Measurements from ENCODE around the gene GALNT10.

DNA sequence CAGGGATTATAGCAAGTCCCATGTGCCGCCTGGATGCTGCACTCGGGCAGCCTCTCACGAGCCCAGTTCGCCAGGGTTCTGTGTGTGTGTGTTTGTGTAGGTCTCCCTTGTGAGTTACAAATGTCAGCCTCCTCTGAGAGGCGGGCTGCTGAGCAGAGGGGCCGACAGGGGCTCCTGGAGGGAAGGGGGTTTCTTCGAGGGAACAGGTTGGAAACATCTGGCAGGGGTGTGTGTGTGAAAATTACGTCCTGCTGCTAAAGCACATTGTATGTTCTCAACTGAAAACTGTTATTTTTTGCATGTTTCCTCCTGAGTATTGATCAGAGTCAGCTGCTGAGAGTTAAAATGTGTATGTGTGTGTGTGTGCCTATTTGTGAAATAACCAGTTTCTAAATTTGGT, 9.7 kb downstream of the GALNT10 start:
- TF ChIP-seq EZH2 (IDR thresholded peaks at IDR 0.05; ENCODE audit: insufficient read depth, low read length), result no peak
- TF ChIP-seq CTCF (IDR thresholded peaks at IDR 0.05; ENCODE audit: insufficient read depth, low read depth, low read length), result no peak
